Smooth muscle cell (in vitro differentiated cells): ENCODE measurements around the gene ST3GAL3. TPM values are rescaled to one million over a fixed set of nuclear protein-coding genes. Genes with fewer than 3 reads are reported as not detected.

Experiments used
- DNase-seq: peaks from one replicate; lab custom pipeline; 2025; ENCODE audit not compliant: unreplicated experiment; lab: John Stamatoyannopoulos, UW
- H2AFZ ChIP-seq: fragments of 200-600 bp; sonication (generic); 2 replicates; pipeline ENCODE4 v1.6.0; 2016; ENCODE audit warnings: antibody characterized with exemption, low read depth, mild to moderate bottlenecking
- H3F3A ChIP-seq: fragments of 200-600 bp; sonication (generic); 2 replicates; pipeline ENCODE4 v1.6.0; 2017; ENCODE audit warnings: antibody characterized with exemption, low read depth
- H3K27ac ChIP-seq: fragments of 200-600 bp; sonication (generic); 2 replicates; pipeline ENCODE4 v1.5.1; 2016; ENCODE audit warnings: low read depth, mild to moderate bottlenecking
- H3K27me3 ChIP-seq: fragments of 200-600 bp; sonication (generic); 2 replicates; pipeline ENCODE4 v1.6.1; 2016; ENCODE audit warnings: low read depth, mild to moderate bottlenecking
- H3K36me3 ChIP-seq: fragments of 200-600 bp; sonication (generic); 2 replicates; pipeline ENCODE4 v1.5.1; 2016; ENCODE audit warnings: low read depth
- H3K4me1 ChIP-seq: fragments of 200-600 bp; sonication (generic); 2 replicates; pipeline ENCODE4 v1.5.1; 2016; ENCODE audit warnings: low read depth
- H3K4me2 ChIP-seq: fragments of 200-600 bp; sonication (generic); 2 replicates; pipeline ENCODE4 v1.6.0; 2016; ENCODE audit warnings: mild to moderate bottlenecking
- H3K4me3 ChIP-seq: fragments of 200-600 bp; sonication (generic); 2 replicates; pipeline ENCODE4 v1.5.1; 2016; ENCODE audit warnings: mild to moderate bottlenecking
- H3K79me2 ChIP-seq: fragments of 200-600 bp; sonication (generic); 2 replicates; pipeline ENCODE4 v1.6.0; 2016; ENCODE audit warnings: low read depth, mild to moderate bottlenecking
- H3K9ac ChIP-seq: fragments of 200-600 bp; sonication (generic); 2 replicates; pipeline ENCODE4 v1.6.0; 2016; ENCODE audit warnings: low read depth
- H3K9me3 ChIP-seq: fragments of 200-600 bp; sonication (generic); replicated peaks from 2 replicates; pipeline ENCODE4 v1.5.1; 2016; ENCODE audit warnings: low read depth
- H4K20me1 ChIP-seq: fragments of 200-600 bp; sonication (generic); 2 replicates; pipeline ENCODE4 v1.6.0; 2016; ENCODE audit warnings: low read depth
- CTCF ChIP-seq: fragments of 200-600 bp; sonication (generic); IDR thresholded peaks from 2 replicates; pipeline ENCODE4 v1.5.1; 2017; ENCODE audit warnings: borderline replicate concordance, mild to moderate bottlenecking, antibody characterized with exemption; ENCODE audit not compliant: insufficient read depth, poor library complexity, severe bottlenecking
- WGBS: methylation state at CpG from one replicate; pipeline ENCODE4 v1.1.7; 2016; ENCODE audit warnings: low lambda C conversion rate; 5-methylcytosine and 5-hydroxymethylcytosine counted together
- polyA plus RNA-seq: library from polyadenylated mRNA; unstranded; fragments of >200 nt; fragmentation: Nextera tagmentation; extraction: Ambion mirVana; gene quantifications from 2 replicates; pipeline ENCODE4 v1.2.1, GENCODE V29; 2016
- total RNA-seq: library from RNA; depleted of rRNA; stranded (reverse); fragments of >200 nt; gene quantifications from 2 replicates; pipeline ENCODE4 v1.2.3, GENCODE V29; 2014

The ST3GAL3 gene
- total and polyA plus RNA-seq, 2 experiments from 2014 or later: 16.0 to 16.6 TPM

DNA sequence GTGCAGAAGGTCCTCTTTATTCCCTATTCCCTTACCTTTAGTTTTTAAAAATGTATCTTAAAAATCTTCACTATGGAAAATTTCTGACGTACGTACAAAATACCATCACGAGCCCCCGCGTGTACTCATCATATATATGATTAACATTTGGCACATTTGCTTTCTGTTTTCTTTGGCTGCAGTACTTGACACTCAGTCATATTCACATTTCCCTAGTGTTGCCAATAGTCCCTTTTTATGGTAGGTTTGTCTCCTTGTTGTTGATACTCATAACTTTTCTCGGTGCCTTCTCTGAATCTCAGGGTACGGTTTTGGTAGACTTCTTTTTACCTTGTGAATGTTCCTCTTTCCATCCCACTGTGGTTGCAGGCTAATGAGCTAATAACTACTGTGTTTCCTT lies 34.1 kb upstream of the ST3GAL3 start:
- no peaks in the 10 kb centered on the region for H3K9me3 ChIP-seq
- H3K27ac ChIP-seq: no peak overlapping the region
- peaks cover 14% of the 10 kb centered on the region for H3K36me3 ChIP-seq
- H2AFZ ChIP-seq: no peak overlapping the region
- peaks cover 15% of the 10 kb centered on the region for H3K79me2 ChIP-seq
- TF ChIP-seq CTCF: no peak
- 94% methylated on average over 7 of the region's 7 CpGs for WGBS
- H3F3A ChIP-seq: no peaks in the 10 kb centered on the region
- no peaks in the 10 kb centered on the region for H3K27me3 ChIP-seq
- no peak overlapping the region for H3K4me3 ChIP-seq
- peaks cover 61% of the 10 kb centered on the region for H4K20me1 ChIP-seq
- no peaks in the 10 kb centered on the region for H3K4me1 ChIP-seq
- DNase-seq: no peak
- no peak overlapping the region for H3K9ac ChIP-seq
- H3K4me2 ChIP-seq: no peak overlapping the region

DNA sequence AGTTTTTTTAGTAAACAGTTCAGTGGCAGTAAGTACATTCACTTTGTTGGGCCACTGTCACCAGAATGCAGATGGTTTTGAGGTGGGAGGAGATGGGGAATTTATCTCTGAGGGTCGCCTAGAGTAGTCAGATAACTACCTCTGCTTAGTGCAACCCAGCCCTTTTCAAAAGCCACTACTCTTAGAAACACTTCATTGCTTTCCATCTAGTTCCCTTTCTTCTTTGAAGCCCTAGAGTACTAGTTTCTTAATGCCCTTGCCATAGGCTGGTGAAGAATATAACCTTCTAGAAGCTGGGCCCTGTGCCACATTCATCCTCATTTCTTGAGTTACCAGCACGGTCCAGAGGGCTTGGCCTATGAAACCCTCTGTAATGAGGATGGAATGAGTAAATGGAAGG lies 28.4 kb upstream of the ST3GAL3 start:
- Histone ChIP-seq H3K36me3 (peaks cover 8% of the 10 kb centered on the region), H3K79me2 (peaks cover 18% of the 10 kb centered on the region), H2AFZ (no peak overlapping the region), H3K9ac (no peak overlapping the region), H3K27ac (no peak overlapping the region), H3F3A (no peaks in the 10 kb centered on the region), H3K4me1 (no peaks in the 10 kb centered on the region), H3K27me3 (no peaks in the 10 kb centered on the region), H3K4me3 (no peak overlapping the region), H4K20me1 (peaks cover 69% of the 10 kb centered on the region), H3K9me3 (no peaks in the 10 kb centered on the region), H3K4me2 (no peak overlapping the region)
- no peak for DNase-seq
- WGBS: 91% methylated on average over 2 of the region's 2 CpGs
- no peak for TF ChIP-seq CTCF

DNA sequence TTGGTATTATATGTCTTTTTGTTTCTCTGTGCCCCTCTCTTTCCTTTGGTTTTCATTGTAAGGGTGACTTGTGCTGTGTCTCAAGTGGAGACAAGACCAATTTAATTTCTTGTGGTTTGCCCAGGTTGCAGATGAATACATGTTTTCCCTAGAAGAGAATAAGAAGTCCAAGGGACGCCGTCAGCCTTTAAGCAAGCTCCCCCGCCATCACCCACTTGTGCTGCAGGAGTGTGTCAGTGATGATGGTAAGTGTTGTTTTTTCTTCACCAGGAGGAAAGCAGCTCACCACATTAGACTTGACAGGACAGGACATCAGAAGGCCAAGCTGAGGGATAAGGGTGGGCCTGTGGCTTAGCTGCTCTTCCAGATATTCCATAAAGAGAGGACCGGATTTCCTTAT lies 23.8 kb upstream of the ST3GAL3 start:
- Histone ChIP-seq H3K27me3 (no peaks in the 10 kb centered on the region), H3K27ac (no peak overlapping the region), H3K79me2 (peaks cover 4% of the 10 kb centered on the region), H3K9me3 (no peaks in the 10 kb centered on the region), H3K4me1 (no peaks in the 10 kb centered on the region), H3K36me3 (peaks cover 4% of the 10 kb centered on the region), H4K20me1 (peaks cover 51% of the 10 kb centered on the region), H3K9ac (no peak overlapping the region), H3K4me2 (no peak overlapping the region), H2AFZ (no peak overlapping the region), H3F3A (no peaks in the 10 kb centered on the region), H3K4me3 (no peak overlapping the region)
- no peak for DNase-seq
- TF ChIP-seq CTCF: no peak
- 98% methylated on average over 4 of the region's 4 CpGs for WGBS

- no peaks in the 10 kb centered on the region for H3F3A ChIP-seq
- H3K4me1 ChIP-seq: no peaks in the 10 kb centered on the region
- 97% methylated on average over 3 of the region's 3 CpGs for WGBS
- TF ChIP-seq CTCF: no peak
- H3K79me2 ChIP-seq: no peaks in the 10 kb centered on the region
- no peak overlapping the region for H2AFZ ChIP-seq
- H3K9ac ChIP-seq: no peak overlapping the region
- no peak for DNase-seq
- H3K9me3 ChIP-seq: no peaks in the 10 kb centered on the region
- no peaks in the 10 kb centered on the region for H3K27me3 ChIP-seq
- peaks cover 36% of the 10 kb centered on the region for H4K20me1 ChIP-seq
- H3K4me3 ChIP-seq: no peak overlapping the region
- H3K27ac ChIP-seq: no peak overlapping the region
- no peak overlapping the region for H3K4me2 ChIP-seq
- peaks cover 9% of the 10 kb centered on the region for H3K36me3 ChIP-seq
These were observed 20.5 kb upstream of the ST3GAL3 start for GRCh38 chr1:43686801-43687200.
